Astrocyte of the spinal cord (primary cell): Measurements from ENCODE around the gene SNCG.

Source experiments
- DNase-seq: peaks from one replicate; pipeline ENCODE4 v3.0.0; 2011; ENCODE audit warnings: low read depth, low spot score
- H3K4me3 ChIP-seq: 2 replicates; pipeline ENCODE4 v1.5.1; 2011; ENCODE audit warnings: low read depth, mild to moderate bottlenecking, low read length, moderate library complexity
- CTCF ChIP-seq: IDR thresholded peaks from 2 replicates; pipeline ENCODE4 v1.5.1; 2012; ENCODE audit warnings: low read depth, mild to moderate bottlenecking, low read length, inconsistent platforms
- in situ Hi-C: cut with HindIII; loops from 2 replicates; pipeline ENCODE4 v1.10.0; 2017; ENCODE audit warnings: low sequenced_read_pairs

The SNCG gene

GRCh38 chr10:86941426-86941825 is 17.0 kb upstream of the SNCG start:
- in situ Hi-C loops: no loop called here
- no peak for DNase-seq
- TF ChIP-seq CTCF: no peak
- no peak overlapping the region for H3K4me3 ChIP-seq

- no peak for DNase-seq
- TF ChIP-seq CTCF: no peak
- no peak overlapping the region for H3K4me3 ChIP-seq
- in situ Hi-C loops: no loop called here
Measured at GRCh38 chr10:86941991-86942421, 16.4 kb upstream of the SNCG start.

GRCh38 chr10:86942441-86943315 is 15.7 kb upstream of the SNCG start:
- DNase-seq: no peak
- H3K4me3 ChIP-seq: no peak overlapping the region
- TF ChIP-seq CTCF: no peak
- in situ Hi-C loops: no loop called here

- no peak overlapping the region for H3K4me3 ChIP-seq
- in situ Hi-C loops: no loop called here
- no peak for DNase-seq
- no peak for TF ChIP-seq CTCF
Measured at GRCh38 chr10:86943316-86944030, 14.9 kb upstream of the SNCG start.

GRCh38 chr10:86944031-86944419 is 14.4 kb upstream of the SNCG start:
- no peak overlapping the region for H3K4me3 ChIP-seq
- DNase-seq: no peak

GRCh38 chr10:86944471-86944870 is 13.9 kb upstream of the SNCG start:
- TF ChIP-seq CTCF: no peak
- no peak overlapping the region for H3K4me3 ChIP-seq
- DNase-seq: no peak
- in situ Hi-C loops: no loop called here

More at GRCh38 chr10:86944031-86944419, 14.4 kb upstream of the SNCG start:
- in situ Hi-C loops: no loop called here
- no peak for TF ChIP-seq CTCF
